GM18498 (cell line): ENCODE results near the gene DNASE1L3.
"Not testable (repeated sequence)": the region's sequence is repeated elsewhere in the genome, so short reads cannot be mapped to it uniquely, and the experiment has no call there.

Experiments
- ATAC-seq: cut with Tn5 transposase; IDR thresholded peaks from one replicate; pipeline ENCODE4 v1.9.1; 2021; ENCODE audit warnings: mild to moderate bottlenecking, moderate library complexity; ENCODE audit not compliant: unreplicated experiment

DNASE1L3 gene

DNA sequence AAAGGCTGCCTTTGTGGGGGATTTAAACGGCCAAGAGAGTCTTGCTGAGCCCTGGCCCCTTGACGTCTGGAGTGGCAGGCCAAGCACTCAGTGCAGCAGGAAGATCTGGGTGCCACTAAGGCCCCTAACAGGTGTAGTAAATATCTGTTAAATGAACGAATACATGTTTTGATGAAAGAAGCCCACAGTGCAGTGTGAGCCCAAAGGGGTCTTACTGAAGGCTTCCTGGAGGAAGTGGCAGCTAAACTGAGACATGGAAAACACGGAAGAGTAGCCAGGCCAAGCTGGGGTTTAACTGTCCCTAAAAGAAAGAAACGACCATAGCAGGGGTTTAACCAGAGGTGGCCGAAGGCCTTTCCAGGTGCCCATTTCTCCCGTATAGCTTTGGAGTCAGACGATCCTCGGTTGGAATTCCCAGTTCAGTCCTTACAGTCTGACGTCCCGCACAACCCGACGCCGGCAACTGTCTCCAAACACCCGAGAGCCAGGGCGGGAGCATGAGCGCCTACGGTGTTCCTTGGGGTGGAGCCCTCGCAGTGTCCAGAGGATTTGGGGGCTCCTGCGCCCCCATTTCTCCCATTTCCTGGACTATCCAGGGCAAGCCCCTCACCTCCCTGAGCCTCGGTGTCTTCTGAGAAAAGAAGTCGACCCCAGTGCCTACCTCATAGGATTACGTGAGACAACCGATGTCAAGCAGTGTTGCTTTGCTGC, 25.9 kb upstream of the DNASE1L3 start:
- no peak for ATAC-seq

DNA sequence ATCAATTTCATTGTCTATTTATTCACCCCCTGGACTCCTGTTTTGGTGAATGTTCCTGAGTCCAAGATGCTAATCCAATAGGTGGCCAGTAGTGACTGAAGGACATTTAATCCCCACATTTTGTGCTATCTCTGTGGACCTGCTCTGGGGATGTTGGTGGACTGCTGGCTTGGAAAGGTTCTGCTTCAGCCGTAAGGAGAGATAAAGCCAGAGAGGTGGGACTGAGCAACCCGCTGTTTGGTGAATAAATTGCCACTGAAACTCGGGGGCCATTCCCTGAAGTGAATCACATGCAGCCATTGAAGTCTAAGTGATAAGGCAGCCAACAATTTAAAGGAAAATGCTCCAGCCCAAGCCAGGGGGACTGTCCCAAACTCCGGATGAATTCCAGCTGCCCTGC, 25.2 kb upstream of the DNASE1L3 start:
- ATAC-seq, result no peak

DNA sequence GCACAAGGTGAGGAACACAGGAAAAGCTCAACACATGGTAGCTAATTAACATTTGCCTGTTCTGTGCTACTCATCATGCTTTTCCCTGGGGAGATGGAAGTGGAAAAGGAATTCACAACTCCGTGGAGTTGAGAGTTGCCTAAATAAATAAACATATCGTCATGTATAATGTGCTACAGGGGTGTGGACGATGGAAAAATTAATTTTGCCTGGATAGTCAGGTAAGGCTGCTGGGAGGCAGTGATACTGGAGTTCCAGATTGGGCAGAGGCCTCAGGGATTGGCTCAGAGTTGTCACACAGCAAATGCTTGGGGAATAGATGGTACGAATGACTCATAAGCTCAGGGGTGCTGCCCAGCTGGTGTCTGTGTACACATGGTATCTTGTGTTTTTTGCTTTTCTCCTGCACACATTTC, 23.8 kb upstream of the DNASE1L3 start:
- no peak for ATAC-seq

DNA sequence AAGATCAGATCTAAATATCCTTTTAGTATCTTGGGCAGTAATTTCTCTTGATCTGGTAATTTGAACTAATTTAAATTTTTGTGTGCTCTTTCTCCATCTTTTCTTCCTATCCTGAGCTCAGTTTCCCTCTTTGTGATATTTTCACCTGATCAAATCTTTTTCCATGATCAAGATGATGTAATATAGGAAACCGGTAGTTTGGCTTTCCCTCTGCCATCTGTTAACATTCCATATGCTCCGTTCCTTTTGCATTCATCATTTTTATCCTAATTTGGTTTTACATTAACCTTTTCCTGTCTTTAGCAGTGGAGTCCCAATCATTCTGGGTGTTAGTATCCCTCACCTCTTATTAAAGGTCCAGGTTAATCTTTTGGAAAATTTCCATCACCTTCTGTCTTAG, 20.9 kb upstream of the DNASE1L3 start:
- ATAC-seq, result no peak

DNA sequence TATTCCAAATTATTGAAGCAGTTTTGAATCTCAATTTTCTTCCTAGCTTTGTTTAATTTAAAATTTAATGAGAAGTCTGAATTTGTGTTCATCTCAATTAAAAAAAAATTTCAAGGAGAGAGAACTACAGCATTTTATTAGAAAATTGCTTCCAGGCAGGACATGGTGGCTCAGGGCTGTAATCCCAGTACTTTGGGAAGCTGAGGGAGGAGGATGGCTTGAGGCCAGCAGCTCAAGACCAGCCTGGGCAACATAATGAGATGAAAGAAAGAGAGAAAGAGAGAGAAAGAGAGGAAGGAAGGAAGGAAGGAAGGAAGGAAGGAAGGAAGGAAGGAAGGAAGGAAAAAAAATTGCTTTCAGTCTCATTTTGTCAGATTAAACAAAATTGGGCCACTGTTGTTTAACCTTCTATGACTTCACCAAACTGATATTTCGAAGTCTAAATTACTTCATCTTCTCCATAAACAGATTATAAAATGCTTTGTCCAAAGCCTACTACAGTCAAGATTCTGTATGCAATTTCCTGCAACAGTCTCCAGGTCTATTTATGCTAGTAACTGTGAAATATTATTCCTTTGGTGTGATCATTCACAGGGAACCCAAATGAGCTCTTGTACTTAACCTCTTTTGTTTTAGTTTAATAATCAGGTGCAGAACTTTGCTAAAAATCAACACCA, 20.2 kb upstream of the DNASE1L3 start:
- ATAC-seq, result no peak

DNA sequence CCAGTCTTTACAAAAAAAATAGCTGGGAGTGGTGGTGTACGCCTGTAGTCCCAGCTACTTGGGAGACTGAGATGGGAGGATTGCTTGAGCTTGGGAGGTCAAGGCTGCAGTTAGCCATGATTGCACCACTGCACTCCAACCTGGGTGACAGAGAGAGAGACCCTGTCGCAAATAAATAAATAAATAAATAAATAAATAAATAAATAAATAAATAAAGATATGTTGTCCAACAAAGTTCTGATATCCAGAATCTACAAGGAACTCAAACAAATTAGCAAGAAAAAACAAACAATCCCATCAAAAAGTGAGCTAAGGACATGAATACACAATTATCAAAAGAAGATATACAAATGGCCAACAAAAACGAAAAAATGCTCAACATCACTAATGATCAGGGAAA, 17.2 kb upstream of the DNASE1L3 start:
- not testable (repeated sequence) for ATAC-seq

DNA sequence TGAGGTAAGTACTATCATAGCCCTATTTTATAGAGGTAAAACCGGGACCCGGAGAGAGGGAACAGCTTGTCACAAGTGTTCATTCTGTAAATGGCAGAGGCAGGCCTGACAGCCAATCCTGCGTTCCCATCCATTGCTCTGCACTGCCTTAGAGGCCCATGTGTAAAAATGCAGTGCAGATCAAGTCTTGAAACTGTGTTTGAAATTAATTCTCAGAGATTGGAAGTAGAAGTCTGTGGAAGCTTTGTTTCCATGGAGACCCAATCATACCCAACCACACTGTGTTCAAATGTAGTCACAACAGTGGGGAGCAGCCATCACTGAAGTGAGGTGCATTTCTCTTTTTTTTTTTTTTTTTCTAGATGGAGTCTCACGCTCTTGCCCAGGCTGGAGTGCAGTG, 13.1 kb upstream of the DNASE1L3 start:
- ATAC-seq, result no peak

DNA sequence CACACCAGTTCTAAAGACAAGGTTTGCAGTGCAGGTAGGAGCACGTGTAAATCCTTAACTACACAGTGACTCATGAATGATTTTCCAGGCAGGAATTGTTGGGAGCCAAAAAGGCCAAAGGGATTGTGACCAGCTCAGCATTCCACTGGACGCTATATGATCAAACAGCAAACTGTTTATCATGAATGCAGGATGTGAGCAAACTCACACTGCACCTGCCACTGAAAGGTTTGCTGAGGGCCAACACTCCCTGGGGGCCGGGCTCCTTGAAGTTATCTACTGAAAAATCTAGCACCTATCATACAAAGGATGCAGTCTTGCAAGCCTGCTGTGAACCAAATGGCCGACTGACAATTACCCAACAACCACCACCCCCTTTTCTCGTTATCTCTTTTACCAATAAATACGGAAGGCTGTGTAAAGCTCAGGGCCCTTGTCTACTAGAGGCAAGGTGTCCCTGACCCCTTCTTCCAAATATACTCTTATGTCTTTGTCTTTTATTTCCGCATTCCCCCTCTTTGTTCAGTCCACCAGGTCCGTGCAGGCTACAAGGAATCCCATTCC, 11.5 kb upstream of the DNASE1L3 start:
- ATAC-seq, result no peak

DNA sequence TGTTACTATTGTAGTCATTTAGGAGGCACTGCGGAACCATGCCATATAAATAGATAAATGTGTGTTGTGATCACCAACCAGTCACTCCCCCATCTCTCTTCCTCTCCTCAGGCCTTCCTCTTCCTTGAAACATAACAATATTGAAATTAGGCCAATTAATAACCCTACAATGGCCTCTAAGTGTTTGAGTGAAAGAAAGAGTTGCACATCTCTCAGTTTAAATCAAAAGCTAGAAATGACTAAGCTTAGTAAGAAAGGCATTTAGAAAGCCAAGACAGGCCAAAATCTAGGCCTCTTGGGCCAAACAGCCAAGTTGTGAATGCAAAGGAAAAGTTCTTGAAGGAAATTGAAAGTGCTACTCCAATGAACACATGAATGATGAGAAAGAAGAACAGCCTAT, 8.1 kb upstream of the DNASE1L3 start:
- ATAC-seq, result no peak

DNA sequence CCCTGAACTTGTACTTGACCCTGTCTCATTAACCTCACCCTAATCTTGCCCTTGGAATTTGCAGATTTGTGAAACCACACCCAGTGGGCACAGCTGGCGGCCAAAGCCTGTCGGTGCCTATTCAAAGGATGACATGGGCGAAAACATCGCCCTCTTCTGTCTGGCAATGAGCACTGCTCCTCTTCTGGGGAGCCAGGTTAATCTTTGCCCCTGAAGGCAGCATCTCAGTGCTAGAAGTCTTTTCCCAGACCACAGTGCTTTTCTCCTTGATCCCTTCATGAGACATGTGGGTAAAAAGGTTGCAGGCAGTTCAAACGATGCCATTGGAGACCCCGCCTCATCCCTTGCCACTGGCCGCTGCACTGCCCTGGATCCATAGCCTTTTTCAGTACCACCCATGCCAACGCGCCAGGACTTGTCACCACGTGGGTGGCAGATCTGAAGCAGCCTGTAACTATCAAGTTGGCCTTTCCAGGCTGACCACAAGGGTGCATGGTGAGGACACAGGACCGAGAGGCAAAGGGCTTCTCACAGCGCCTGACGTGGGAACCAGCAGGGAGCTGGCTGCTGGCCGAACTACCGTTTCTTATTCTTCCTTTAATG, 6.5 kb upstream of the DNASE1L3 start:
- ATAC-seq, result peak; percentile 50

DNA sequence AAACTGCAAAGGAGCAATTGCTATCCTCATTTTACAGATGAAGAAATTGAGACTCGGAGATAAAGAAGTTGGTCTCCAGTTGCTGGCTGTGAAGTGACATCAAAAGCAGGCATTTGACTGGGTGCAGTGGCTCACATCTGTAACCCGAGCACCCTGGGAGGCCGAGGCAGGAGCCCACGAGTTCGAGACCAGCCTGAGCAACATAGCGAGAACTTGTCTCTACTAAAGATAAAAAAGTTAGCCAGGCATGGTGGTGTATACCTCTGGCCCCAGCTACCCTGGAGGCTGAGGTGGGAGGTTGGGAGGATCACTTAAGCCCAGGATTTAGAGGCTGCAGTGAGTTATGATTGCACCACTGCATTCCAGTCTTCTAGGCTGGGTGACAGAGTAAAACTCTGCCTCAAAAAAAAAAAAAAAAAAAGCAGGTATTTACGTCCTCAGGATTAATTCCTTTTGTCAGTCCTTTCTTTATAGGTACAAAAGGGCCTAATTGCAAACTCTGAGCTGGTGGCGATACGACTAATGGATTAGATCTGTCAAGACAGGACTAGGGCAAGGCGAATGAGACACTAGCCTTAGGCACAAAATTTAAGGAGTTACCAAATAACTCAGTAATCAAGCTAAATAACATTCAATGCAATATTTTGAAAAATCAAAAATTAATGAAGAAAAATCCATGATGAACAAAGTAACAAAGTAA, 5.9 kb upstream of the DNASE1L3 start:
- ATAC-seq, result no peak

DNA sequence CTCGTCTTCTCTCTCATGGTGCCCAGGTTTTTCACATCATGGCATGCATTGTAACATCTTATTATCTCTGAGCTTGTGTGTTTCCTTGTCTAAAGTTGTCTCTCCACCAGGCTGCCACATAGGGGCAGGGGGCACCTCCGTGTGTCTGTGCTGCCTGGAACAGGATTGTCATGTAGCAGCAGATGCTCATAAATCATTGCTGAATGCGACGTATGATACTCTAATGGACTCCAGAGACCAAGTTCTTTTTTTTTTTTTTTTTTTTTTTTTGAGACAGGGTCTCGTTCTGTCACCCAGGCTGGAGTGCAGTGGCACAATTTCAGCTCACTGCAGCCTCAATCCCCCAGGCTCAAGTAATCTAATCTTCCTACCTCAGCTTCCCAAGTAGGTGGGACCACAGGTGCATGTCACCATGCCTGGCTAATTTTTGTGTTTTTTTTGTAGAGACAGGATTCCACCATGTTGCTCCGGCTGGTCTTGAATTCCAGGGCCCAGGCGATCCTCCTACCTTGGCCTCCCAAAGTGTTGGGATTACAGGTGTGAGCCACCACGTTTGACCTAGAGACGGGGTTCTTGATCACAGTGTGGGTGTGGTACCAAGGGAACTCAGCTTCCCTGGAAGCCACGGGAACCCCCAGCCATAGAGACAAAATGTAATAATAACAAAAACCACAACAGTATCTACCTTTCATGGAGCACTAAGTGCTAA, 4.7 kb upstream of the DNASE1L3 start:
- ATAC-seq, result peak; percentile 7

DNA sequence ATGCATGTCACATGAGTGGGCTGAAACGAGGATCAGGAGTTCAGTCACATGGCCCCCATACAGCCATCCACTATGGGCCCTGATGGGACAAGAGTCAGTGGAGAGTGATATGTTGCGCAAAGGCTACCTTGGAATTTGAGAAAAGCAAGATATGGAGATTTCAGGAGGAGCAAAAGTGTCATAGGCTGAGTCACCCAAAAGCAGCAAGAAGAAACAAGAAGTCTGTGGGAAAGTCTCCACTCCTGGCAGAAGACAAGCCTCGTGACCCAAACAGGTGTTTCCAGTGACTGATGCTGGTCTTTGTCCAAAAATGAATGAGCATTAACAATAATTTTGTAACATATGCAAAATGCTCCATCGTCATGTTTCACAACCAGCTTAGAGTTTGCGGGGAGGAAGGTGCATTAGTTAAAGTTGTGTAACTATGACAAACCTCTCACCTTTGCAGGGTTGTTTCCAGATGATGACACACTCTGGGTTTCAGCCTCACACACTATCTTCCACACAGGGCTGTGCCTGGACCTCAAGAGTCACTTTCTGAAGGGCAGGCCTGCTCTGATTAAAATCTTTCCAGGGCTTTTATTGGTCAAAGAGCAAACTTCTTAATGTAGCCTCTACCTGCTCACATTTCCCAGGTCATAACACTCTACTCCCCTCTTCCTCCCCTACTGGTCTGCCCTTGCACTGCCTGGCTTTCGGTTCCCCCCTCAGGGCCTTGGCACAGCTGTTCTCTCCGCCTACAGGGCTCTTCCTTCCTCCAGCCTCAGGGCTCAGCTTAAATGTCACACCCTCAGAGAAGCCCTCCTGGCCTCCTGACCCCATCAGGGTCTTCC, 3.9 kb upstream of the DNASE1L3 start:
- ATAC-seq, result peak; percentile 76

DNA sequence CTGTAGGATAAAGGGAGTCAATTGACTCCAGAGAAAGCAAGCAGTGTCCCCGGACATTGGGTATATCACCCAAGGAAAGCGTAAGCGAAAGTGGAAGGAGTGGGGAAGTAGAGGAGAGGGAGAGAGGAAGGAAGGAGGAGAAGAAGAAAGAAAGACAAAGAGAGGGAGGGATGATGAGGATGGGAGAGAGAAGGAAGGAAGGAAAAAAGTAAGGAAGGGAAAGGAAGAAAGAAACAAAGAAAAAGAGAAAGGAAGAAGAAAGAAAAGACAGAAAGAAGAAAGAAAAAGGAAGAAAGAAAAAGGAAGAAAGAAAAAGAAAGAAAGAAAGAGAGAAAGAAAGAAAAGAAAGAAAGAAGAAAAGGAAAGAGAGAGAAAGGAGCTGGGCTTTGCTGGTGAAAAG, 839 bp downstream of the DNASE1L3 start:
- ATAC-seq, result no peak

DNA sequence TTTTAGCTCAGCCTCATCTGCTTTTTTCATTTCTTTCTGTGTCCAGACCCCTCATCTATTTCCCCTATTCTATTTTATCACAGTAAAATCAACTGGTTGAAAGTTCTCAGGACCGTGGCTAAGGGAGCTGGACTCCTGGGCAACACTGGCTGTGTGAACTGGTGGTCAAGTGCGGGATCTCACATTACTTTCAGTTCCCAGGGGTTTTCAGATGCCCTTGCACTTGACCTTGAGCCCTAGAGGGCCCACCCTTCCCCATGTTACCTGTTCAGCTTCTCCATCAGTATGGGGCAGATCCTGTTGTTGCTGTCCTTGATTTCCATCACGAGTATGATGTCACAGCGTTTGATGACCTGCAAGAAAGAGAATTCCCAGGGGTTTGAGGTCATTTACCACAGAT, 2.8 kb downstream of the DNASE1L3 start:
- no peak for ATAC-seq

DNA sequence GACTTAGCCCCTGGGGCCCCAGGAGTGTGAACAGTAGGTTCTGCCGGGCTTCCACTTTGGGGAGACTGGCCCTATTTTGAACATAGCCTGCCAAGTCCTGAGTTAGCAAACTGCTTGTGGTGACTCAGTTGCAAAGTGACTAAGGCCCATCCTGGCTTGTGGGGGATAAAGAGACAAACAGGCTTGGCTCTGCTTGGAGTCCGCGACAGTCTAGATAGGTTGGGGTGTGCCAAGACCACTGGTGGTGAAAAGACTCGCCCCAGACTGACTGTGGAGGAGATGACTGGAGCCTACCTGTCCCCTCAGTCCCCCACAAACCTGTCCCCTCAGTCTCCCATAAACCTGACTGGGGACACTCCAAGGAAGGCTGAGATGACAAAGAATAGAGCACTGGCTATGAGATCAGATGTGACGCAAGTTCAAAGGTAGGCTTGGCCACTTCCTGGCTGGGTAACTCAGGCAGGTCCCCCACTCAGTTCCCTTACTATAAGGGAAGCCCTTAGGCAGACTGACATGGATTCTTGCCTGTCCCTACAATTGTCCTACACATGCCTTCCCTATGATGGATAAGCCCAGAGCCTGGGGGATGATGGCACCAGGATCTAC, 4.3 kb downstream of the DNASE1L3 start:
- ATAC-seq, result no peak

DNA sequence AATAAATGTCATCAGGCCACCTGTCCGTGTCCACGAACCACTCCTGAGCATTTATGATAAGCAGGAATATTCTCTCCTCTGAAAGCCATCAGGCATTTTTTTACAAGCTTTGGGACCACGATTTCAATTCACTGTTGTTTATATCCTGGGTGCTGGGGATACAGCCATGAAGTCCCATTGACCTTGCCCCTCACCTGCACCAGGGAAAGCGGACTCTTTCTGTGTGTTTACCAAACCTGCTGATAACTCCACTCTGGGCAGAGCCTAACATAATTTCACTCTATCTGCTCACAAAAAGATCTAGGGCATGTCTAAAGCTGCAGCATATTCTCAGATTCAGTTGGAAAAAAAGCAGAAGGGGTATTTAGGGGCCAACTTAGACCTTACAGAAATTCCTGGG, 4.8 kb downstream of the DNASE1L3 start:
- no peak for ATAC-seq

DNA sequence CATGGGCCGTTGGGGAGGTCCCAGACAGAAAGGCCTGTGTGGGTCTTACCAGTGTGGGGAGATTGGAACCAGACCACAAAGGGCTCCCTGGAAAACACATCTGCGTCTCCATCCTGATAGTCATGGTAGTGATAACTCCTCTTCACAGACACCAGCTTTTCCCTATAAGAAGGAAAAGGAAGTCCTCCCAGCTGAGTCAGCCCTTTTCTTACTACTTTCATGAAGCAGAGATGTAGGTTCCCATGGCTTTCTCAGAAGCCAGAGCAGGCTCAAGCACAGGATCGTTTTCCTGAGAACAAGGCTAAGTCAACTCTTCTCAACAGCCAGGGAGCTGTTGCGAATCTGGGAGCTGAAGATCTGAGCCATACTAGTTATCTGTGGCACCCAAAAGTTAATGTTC, 6.1 kb downstream of the DNASE1L3 start:
- ATAC-seq, result no peak

DNA sequence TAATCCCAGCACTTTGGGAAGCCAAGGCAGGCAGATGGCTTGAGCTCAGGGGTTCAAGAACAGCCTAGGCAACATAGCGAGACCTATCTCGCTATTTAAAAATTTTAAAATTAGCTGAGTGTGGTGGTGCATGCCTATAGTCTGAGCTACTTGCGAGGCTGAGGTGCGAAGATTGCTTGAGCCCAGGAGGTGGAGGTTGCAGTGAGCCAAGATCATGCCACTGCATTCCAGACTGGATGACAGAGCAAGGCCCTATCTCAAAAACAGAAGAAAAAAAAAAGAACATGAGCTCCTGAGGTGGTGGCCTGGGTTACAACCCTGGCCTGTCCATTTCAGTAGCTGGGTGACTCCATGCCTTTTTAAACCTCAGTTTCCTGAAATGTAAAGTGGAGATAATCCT, 7.2 kb downstream of the DNASE1L3 start:
- no peak for ATAC-seq
